IMR-90 (cell line): ENCODE data around the gene RASGRF2. TPM values are rescaled to one million over a fixed set of nuclear protein-coding genes. Genes with fewer than 3 reads are reported as not detected.

Experiments used
- ATAC-seq: fragments of 200-7000 bp; cut with Tn5 transposase; 2 replicates; pipeline ENCODE4 v1.9.1; 2020; ENCODE audit warnings: low read depth, mild to moderate bottlenecking, moderate library complexity
- BruUV-seq: library from RNA; stranded (reverse); fragments of 400-500 nt; replicated peaks from 2 replicates; lab custom pipeline; 2021; lab: Mats Ljungman, UMichigan
- CTCF ChIA-PET: fragments of 300-600 bp; formaldehyde crosslinking; extraction: SDS; loops from one replicate; lab custom pipeline; 2021; ENCODE audit warnings: antibody characterized with exemption; lab: Yijun Ruan, JAX
- POLR2A ChIA-PET: fragments of 300-600 bp; sonication (Branson Sonifier 250); formaldehyde crosslinking; loops from one replicate; lab custom pipeline; 2022; ENCODE audit warnings: antibody characterized with exemption; ENCODE audit not compliant: unreplicated experiment; lab: Charles Lee
- DNase-seq: peaks from one replicate; pipeline ENCODE4 v3.0.0; 2013
- H2AFZ ChIP-seq: replicated peaks from 2 replicates; pipeline ENCODE3; 2013; ENCODE audit warnings: low read length, mild to moderate bottlenecking; ENCODE audit not compliant: poor library complexity
- H2AK5ac ChIP-seq: 2 replicates; pipeline ENCODE4 v1.6.1; 2013; ENCODE audit warnings: low read depth, low read length, inconsistent platforms
- H2AK9ac ChIP-seq: replicated peaks from 2 replicates; pipeline ENCODE3; 2013; ENCODE audit warnings: mild to moderate bottlenecking, low read depth, low read length, moderate library complexity; ENCODE audit not compliant: poor library complexity
- H2BK120ac ChIP-seq: 2 replicates; pipeline ENCODE4 v1.6.1; 2013; ENCODE audit warnings: low read depth, low read length, inconsistent platforms
- H2BK15ac ChIP-seq: 3 replicates; pipeline ENCODE4 v1.6.1; 2013; ENCODE audit warnings: low read depth, low read length, inconsistent platforms
- H2BK20ac ChIP-seq: 2 replicates; pipeline ENCODE4 v1.6.1; 2013; ENCODE audit warnings: low read depth, mild to moderate bottlenecking, inconsistent platforms, low read length, moderate library complexity
- H2BK5ac ChIP-seq: 2 replicates; pipeline ENCODE4 v1.6.1; 2013; ENCODE audit warnings: mild to moderate bottlenecking, low read depth, low read length, inconsistent platforms; ENCODE audit not compliant: poor library complexity, severe bottlenecking
- H3K14ac ChIP-seq: replicated peaks from 2 replicates; pipeline ENCODE4 v1.6.1; 2013; ENCODE audit warnings: low read depth, low read length, inconsistent platforms
- H3K18ac ChIP-seq: 2 replicates; pipeline ENCODE4 v1.6.1; 2013; ENCODE audit warnings: low read depth, low read length, control low read depth
- H3K23ac ChIP-seq: 2 replicates; pipeline ENCODE4 v1.6.1; 2013; ENCODE audit warnings: low read depth, low read length, inconsistent platforms
- H3K27ac ChIP-seq: 2 replicates; pipeline ENCODE4 v1.5.1; 2013; ENCODE audit warnings: mild to moderate bottlenecking, control low read depth, low read length; ENCODE audit not compliant: insufficient read depth
- H3K27me3 ChIP-seq: 2 replicates; pipeline ENCODE4 v1.6.1; 2013; ENCODE audit warnings: low read length; ENCODE audit not compliant: control insufficient read depth, insufficient read depth
- H3K36me3 ChIP-seq: 2 replicates; pipeline ENCODE4 v1.6.1; 2013; ENCODE audit warnings: low read length, mixed read lengths; ENCODE audit not compliant: control insufficient read depth, insufficient read depth
- H3K4ac ChIP-seq: 2 replicates; pipeline ENCODE4 v1.6.1; 2013; ENCODE audit warnings: low read depth, low read length, inconsistent platforms
- H3K4me1 ChIP-seq: 2 replicates; pipeline ENCODE4 v1.6.1; 2013; ENCODE audit warnings: low read length, mixed read lengths; ENCODE audit not compliant: control insufficient read depth, insufficient read depth
- H3K4me2 ChIP-seq: 2 replicates; pipeline ENCODE4 v1.6.1; 2013; ENCODE audit warnings: low read depth, mild to moderate bottlenecking, control low read depth, low read length, moderate library complexity
- H3K4me3 ChIP-seq: 2 replicates; pipeline ENCODE4 v1.5.1; 2013; ENCODE audit warnings: low read depth, mild to moderate bottlenecking, control low read depth, low read length, moderate library complexity; ENCODE audit not compliant: insufficient read depth
- H3K56ac ChIP-seq: 2 replicates; pipeline ENCODE4 v1.6.1; 2013; ENCODE audit warnings: low read length, inconsistent platforms; ENCODE audit not compliant: insufficient read depth; ENCODE audit errors: extremely low read depth
- H3K79me1 ChIP-seq, 2 experiments: 2 replicates each; pipeline ENCODE4 v1.6.1; 2013; ENCODE audit warnings: low read length in 2 of 2, inconsistent platforms in 1 of 2, low read depth in 1 of 2
- H3K9ac ChIP-seq: 2 replicates; pipeline ENCODE4 v1.6.1; 2013; ENCODE audit warnings: low read depth, low read length, control low read depth
- H3K9me1 ChIP-seq: 2 replicates; pipeline ENCODE4 v1.6.1; 2013; ENCODE audit warnings: low read length, inconsistent platforms; ENCODE audit not compliant: insufficient read depth
- H3K9me3 ChIP-seq: 2 replicates; pipeline ENCODE4 v1.6.1; 2013; ENCODE audit warnings: low read length; ENCODE audit not compliant: control insufficient read depth, insufficient read depth
- H4K20me1 ChIP-seq: 2 replicates; pipeline ENCODE4 v1.6.1; 2013; ENCODE audit warnings: low read length, inconsistent platforms; ENCODE audit not compliant: insufficient read depth
- H4K5ac ChIP-seq: 2 replicates; pipeline ENCODE4 v1.6.1; 2013; ENCODE audit warnings: mild to moderate bottlenecking, low read depth, low read length, control low read depth
- H4K8ac ChIP-seq, 2 experiments: 2 replicates each; pipeline ENCODE4 v1.6.1; 2013; ENCODE audit warnings: low read depth in 2 of 2, low read length in 2 of 2, control low read depth in 1 of 2, inconsistent platforms in 1 of 2
- H4K91ac ChIP-seq: 2 replicates; pipeline ENCODE4 v1.6.1; 2013; ENCODE audit warnings: low read depth, low read length, inconsistent platforms; ENCODE audit not compliant: insufficient read depth
- BHLHE40 ChIP-seq: fragments of 150-350 bp; IDR thresholded peaks from 2 replicates; pipeline ENCODE4 v1.6.1; 2016; ENCODE audit warnings: mild to moderate bottlenecking, low read depth, low read length
- CEBPB ChIP-seq: IDR thresholded peaks from 2 replicates; pipeline ENCODE4 v1.6.1; 2012; ENCODE audit warnings: low read depth, low read length, improper control_type of control experiment
- CHD1 ChIP-seq: IDR thresholded peaks from 2 replicates; pipeline ENCODE4 v1.6.1; 2012; ENCODE audit warnings: low read depth, low read length, improper control_type of control experiment
- CTCF ChIP-seq: conservative IDR thresholded peaks from 2 replicates; pipeline ENCODE4 v1.5.1; 2012; ENCODE audit warnings: mild to moderate bottlenecking, low read depth, low read length, improper control_type of control experiment
- ELK1 ChIP-seq: fragments of 150-350 bp; IDR thresholded peaks from 2 replicates; pipeline ENCODE4 v1.6.1; 2016; ENCODE audit warnings: low read depth, mild to moderate bottlenecking, low read length, moderate library complexity, borderline replicate concordance
- FOS ChIP-seq: fragments of 150-350 bp; IDR thresholded peaks from 2 replicates; pipeline ENCODE4 v1.6.1; 2016; ENCODE audit warnings: low read depth, low read length
- MAFK ChIP-seq: IDR thresholded peaks from 2 replicates; pipeline ENCODE4 v1.6.1; 2012; ENCODE audit warnings: low read depth, low read length, improper control_type of control experiment
- MAZ ChIP-seq: IDR thresholded peaks from 2 replicates; pipeline ENCODE4 v1.6.1; 2012; ENCODE audit warnings: low read depth, mild to moderate bottlenecking, low read length, improper control_type of control experiment, moderate library complexity, borderline replicate concordance
- MXI1 ChIP-seq: IDR thresholded peaks from 2 replicates; pipeline ENCODE4 v1.6.1; 2012; ENCODE audit warnings: low read depth, mild to moderate bottlenecking, low read length, moderate library complexity, borderline replicate concordance
- NFE2L2 ChIP-seq: fragments of 150-350 bp; IDR thresholded peaks from 2 replicates; pipeline ENCODE4 v1.6.1; 2016; ENCODE audit warnings: low read depth, mild to moderate bottlenecking, low read length
- POLR2A ChIP-seq: IDR thresholded peaks from 2 replicates; pipeline ENCODE4 v1.6.1; 2012; ENCODE audit warnings: mild to moderate bottlenecking, low read depth, low read length
- RAD21 ChIP-seq: IDR thresholded peaks from 2 replicates; pipeline ENCODE4 v1.6.1; 2012; ENCODE audit warnings: low read length, improper control_type of control experiment
- RCOR1 ChIP-seq: IDR thresholded peaks from 2 replicates; pipeline ENCODE4 v1.6.1; 2012; ENCODE audit warnings: mild to moderate bottlenecking, low read length, improper control_type of control experiment; ENCODE audit not compliant: insufficient replicate concordance
- RFX5 ChIP-seq: IDR thresholded peaks from 2 replicates; pipeline ENCODE4 v1.8.0; 2012; ENCODE audit warnings: low read depth, mild to moderate bottlenecking, low read length, moderate library complexity
- SMC3 ChIP-seq: fragments of 150-350 bp; IDR thresholded peaks from 2 replicates; pipeline ENCODE4 v1.6.1; 2016; ENCODE audit warnings: low read depth, mild to moderate bottlenecking, antibody characterized with exemption, low read length, moderate library complexity
- WGBS, 2 experiments: methylation state at CpG; one replicate each; pipeline versions ENCODE4 v1.1.5 to v1.1.7; 2013; ENCODE audit warnings: missing lambda C conversion rate in 2 of 2; ENCODE audit not compliant: insufficient read length in 1 of 2; ENCODE audit errors: extremely low coverage in 2 of 2; 5-methylcytosine and 5-hydroxymethylcytosine counted together
- dilution Hi-C: fragments of 300-500 bp; cut with HindIII; formaldehyde crosslinking; loops from one replicate; pipeline ENCODE4 v1.14.3; 2018; ENCODE audit warnings: low sequenced_read_pairs; ENCODE audit not compliant: unreplicated experiment
- in situ Hi-C: fragments of 300-500 bp; cut with MboI; formaldehyde crosslinking; loops from 3 replicates; pipeline ENCODE4 v1.14.3; 2019; ENCODE audit warnings: low sequenced_read_pairs, inconsistent platforms, mixed read lengths
- intact Hi-C: fragments of 100-400 bp; cut with micrococcal nuclease; formaldehyde crosslinking; loops from 2 replicates; pipeline ENCODE4 v1.10.0; 2022
- polyA plus RNA-seq, 3 experiments: library from polyadenylated mRNA; depleted of rRNA; stranded (reverse); fragments of >200 nt; gene quantifications; 2 replicates each; pipeline ENCODE4 v1.2.3, GENCODE V29; 2012; ENCODE audit warnings: low replicate concordance in 1 of 3
- total RNA-seq: library from RNA; depleted of rRNA; stranded (reverse); fragments of >200 nt; gene quantifications from 2 replicates; pipeline ENCODE4 v1.2.3, GENCODE V29; 2012
- TF ChIP-seq, protein P1 (sequence below): fragments of 150-350 bp; IDR thresholded peaks from 2 replicates; pipeline ENCODE4 v1.6.1; 2017; ENCODE audit warnings: mild to moderate bottlenecking, antibody characterized with exemption, low read length, low read depth

RASGRF2 gene
- total and polyA plus RNA-seq, 2 of the 4 experiments (the other 2 are of a cell fraction), result 2.9 to 5.0 TPM

GRCh38 chr5:81027481-81028058 is 67.4 kb downstream of the RASGRF2 start:
- intact Hi-C loops, result no loop called here
- POLR2A ChIA-PET, result no interaction called here

More at GRCh38 chr5:81027481-81028058, 67.4 kb downstream of the RASGRF2 start:
- Histone ChIP-seq H3K79me1 (peaks cover 7 to 43% of the 10 kb centered on the region in 2 experiments), H3K27me3 (no peaks in the 10 kb centered on the region), H3K9ac (no peak overlapping the region), H3K27ac (no peak overlapping the region), H2AFZ (no peak overlapping the region), H3K14ac (no peak overlapping the region), H4K20me1 (no peaks in the 10 kb centered on the region), H2BK20ac (no peak overlapping the region), H4K91ac (no peak overlapping the region), H3K4ac (no peak overlapping the region), H3K36me3 (no peaks in the 10 kb centered on the region), H2BK15ac (no peak overlapping the region), H3K4me2 (peak overlapping the region; percentile 84), H2BK5ac (no peak overlapping the region), H3K18ac (no peak overlapping the region), H2AK9ac (no peak overlapping the region), H3K56ac (no peak overlapping the region), H3K4me1 (peaks cover 1% of the 10 kb centered on the region; the same call in 1 of the 2 replicates), H4K5ac (no peak overlapping the region), H3K23ac (no peak overlapping the region), H3K9me1 (0 out of 2 replicates have a peak, but pooled peaks cover 1% of the 10 kb centered on the region), H2BK120ac (no peak overlapping the region), H2AK5ac (no peak overlapping the region), H4K8ac (no peak overlapping the region), H3K4me3 (no peak overlapping the region), H3K9me3 (no peaks in the 10 kb centered on the region)
- 83% methylated on average over 4 of the region's 5 CpGs; no CpG with 5 or more reads in 1 of the 2 experiments for WGBS, 2 experiments
- no peak for TF ChIP-seq RAD21
- TF ChIP-seq MAFK, result no peak
- no peak for TF ChIP-seq NFE2L2
- no peak for TF ChIP-seq FOS
- TF ChIP-seq POLR2A, result no peak
- no peak for TF ChIP-seq MXI1
- TF ChIP-seq SMC3, result no peak
- TF ChIP-seq, protein P1, sequence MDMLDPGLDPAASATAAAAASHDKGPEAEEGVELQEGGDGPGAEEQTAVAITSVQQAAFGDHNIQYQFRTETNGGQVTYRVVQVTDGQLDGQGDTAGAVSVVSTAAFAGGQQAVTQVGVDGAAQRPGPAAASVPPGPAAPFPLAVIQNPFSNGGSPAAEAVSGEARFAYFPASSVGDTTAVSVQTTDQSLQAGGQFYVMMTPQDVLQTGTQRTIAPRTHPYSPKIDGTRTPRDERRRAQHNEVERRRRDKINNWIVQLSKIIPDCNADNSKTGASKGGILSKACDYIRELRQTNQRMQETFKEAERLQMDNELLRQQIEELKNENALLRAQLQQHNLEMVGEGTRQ, result no peak
- no peak for TF ChIP-seq CHD1
- TF ChIP-seq ELK1, result no peak
- TF ChIP-seq BHLHE40, result no peak
- TF ChIP-seq RCOR1, result no peak
- TF ChIP-seq CEBPB, result no peak
- TF ChIP-seq MAZ, result no peak
- TF ChIP-seq RFX5, result no peak
- no peak for TF ChIP-seq CTCF
- BruUV-seq, result no TSS peak
- CTCF ChIA-PET, result interaction anchor here (1.5 kb wide), 1 partner anchor 11 kb away, joined by 4 read pairs; no protein-coding TSS in a partner anchor
- DNase-seq, result no peak
- in situ Hi-C loops, result no loop called here
- ATAC-seq, result no peak
- dilution Hi-C loops, result no loop called here
